ENCODE measurements around the gene PCDHGA3. TPM values are rescaled to one million over a fixed set of nuclear protein-coding genes. Genes with fewer than 3 reads are reported as not detected.
A peak's percentile ranks its signal among the peaks of the same experiment; 100 is the strongest.

Gene PCDHGA3
- polyA plus RNA-seq, 3 donors = not detected

GRCh38 chr5:141319202-141319601, 24.4 kb upstream of the PCDHGA3 start:
- whole genome bisulfite sequencing (ENCODE audit: insufficient coverage) = 98% methylated on average over 5 of the region's 6 CpGs
- Mint-ChIP-seq H3K27me3 (ENCODE audit: low read depth in 3 of 3) (peaks cover 2 to 6% (median 5%) of the 10 kb centered on the region in 3 donors), H3K4me1 (peaks cover 16% of the 10 kb centered on the region), H3K9me3 (peaks cover 48 to 92% (median 90%) of the 10 kb centered on the region in 7 donors), H3K4me3 (no peak overlapping the region), H3K36me3 (peaks cover 14 to 34% of the 10 kb centered on the region in 2 donors), H3K27ac (peak overlapping the region in 1 of 7 donors; percentile 69)
- Histone ChIP-seq H2AFZ (ENCODE audit: insufficient read depth, low read depth, low read length, poor library complexity, severe bottlenecking) (no peak overlapping the region), H3K4me1 (ENCODE audit: control insufficient read depth in 1 of 2, insufficient read depth in 2 of 2, low read length in 2 of 2) (peaks cover 11 to 16% of the 10 kb centered on the region in 2 donors), H3K9me3 (replicated peaks in 1 of 2; ENCODE audit: control insufficient read depth in 1 of 2, insufficient read depth in 1 of 2, low read length in 2 of 2) (peaks cover 62 to 88% of the 10 kb centered on the region in 2 donors), H3K27me3 (ENCODE audit: control insufficient read depth in 2 of 2, insufficient read depth in 2 of 2, low read length in 2 of 2) (peaks cover 0 to 2% of the 10 kb centered on the region in 2 donors), H3K27ac (ENCODE audit: low read depth in 1 of 2, low read length in 2 of 2) (no peak overlapping the region), H3K36me3 (replicated peaks in 1 of 2; ENCODE audit: control insufficient read depth in 1 of 2, insufficient read depth in 2 of 2, low read length in 2 of 2) (peaks cover 0 to 20% of the 10 kb centered on the region in 2 donors), H4K20me1 (ENCODE audit: insufficient read depth, low read length) (no peaks in the 10 kb centered on the region), H3K4me2 (replicated peaks; ENCODE audit: extremely low read depth, low read length, poor library complexity, severe bottlenecking) (no peak overlapping the region), H3K9ac (ENCODE audit: insufficient read depth, low read length, poor library complexity, severe bottlenecking) (no peak overlapping the region), H3K79me2 (ENCODE audit: insufficient read depth, low read length) (peaks cover 16% of the 10 kb centered on the region), H3K4me3 (replicated peaks in 1 of 3; ENCODE audit: low read depth in 2 of 3, low read length in 3 of 3) (peak overlapping the region in 1 of 3 experiments; percentile 92)
- intact Hi-C loops (cut with micrococcal nuclease) = no loop called here
- no peak for DNase-seq
- TF ChIP-seq CTCF (IDR thresholded peaks at IDR 0.05) = no peak

- H3K79me2 ChIP-seq (ENCODE audit: insufficient read depth, low read length) = peaks cover 16% of the 10 kb centered on the region
- peak overlapping the region; percentile 74 for H3K4me2 ChIP-seq (replicated peaks; ENCODE audit: extremely low read depth, low read length, poor library complexity, severe bottlenecking)
- intact Hi-C loops (cut with micrococcal nuclease) = loop anchor here in 1 of 2 donors (2.0 to 5.0 kb wide), 2 partner anchors 203 to 245 kb away; no protein-coding TSS in a partner anchor
- peaks cover 0 to 2% of the 10 kb centered on the region in 2 donors for H3K27me3 ChIP-seq (ENCODE audit: control insufficient read depth in 2 of 2, insufficient read depth in 2 of 2, low read length in 2 of 2)
- Mint-ChIP-seq H3K4me3 (peak overlapping the region; percentile 89 to 96), H3K27ac (peak overlapping the region in 2 of 7 donors; percentile 98 to 99), H3K9me3 (peaks cover 48 to 92% (median 87%) of the 10 kb centered on the region in 7 donors), H3K36me3 (peaks cover 14 to 34% of the 10 kb centered on the region in 2 donors), H3K27me3 (ENCODE audit: low read depth in 3 of 3) (peaks cover 2 to 6% (median 5%) of the 10 kb centered on the region in 3 donors), H3K4me1 (peaks cover 16% of the 10 kb centered on the region)
- H2AFZ ChIP-seq (ENCODE audit: insufficient read depth, low read depth, low read length, poor library complexity, severe bottlenecking) = no peak overlapping the region
- no peaks in the 10 kb centered on the region for H4K20me1 ChIP-seq (ENCODE audit: insufficient read depth, low read length)
- WGBS (ENCODE audit: insufficient coverage) = 93% methylated on average over 4 of the region's 5 CpGs
- H3K9ac ChIP-seq (ENCODE audit: insufficient read depth, low read length, poor library complexity, severe bottlenecking) = no peak overlapping the region
- H3K4me3 ChIP-seq (replicated peaks in 1 of 3; ENCODE audit: low read depth in 2 of 3, low read length in 3 of 3) = peak overlapping the region in 2 of 3 experiments; percentile 79 to 92
- H3K36me3 ChIP-seq (replicated peaks in 1 of 2; ENCODE audit: control insufficient read depth in 1 of 2, insufficient read depth in 2 of 2, low read length in 2 of 2) = peaks cover 0 to 20% of the 10 kb centered on the region in 2 donors
- no peak for DNase-seq
- TF ChIP-seq CTCF (IDR thresholded peaks at IDR 0.05) = no peak
- H3K9me3 ChIP-seq (replicated peaks in 1 of 2; ENCODE audit: control insufficient read depth in 1 of 2, insufficient read depth in 1 of 2, low read length in 2 of 2) = peaks cover 62 to 87% of the 10 kb centered on the region in 2 donors
- H3K4me1 ChIP-seq (ENCODE audit: control insufficient read depth in 1 of 2, insufficient read depth in 2 of 2, low read length in 2 of 2) = peaks cover 11 to 16% of the 10 kb centered on the region in 2 donors
- H3K27ac ChIP-seq (ENCODE audit: low read depth in 1 of 2, low read length in 2 of 2) = peak overlapping the region in 1 of 2 donors; percentile 92
Observed at GRCh38 chr5:141319699-141320098, 23.9 kb upstream of the PCDHGA3 start.
